Stimulated activated CD4-positive, alpha-beta T cell treated with anti-CD3 and anti-CD28 coated beads, Interleukin-1b, Interleukin-23, amount 100 ng/mL, for 1 hour (primary cell): Measurements from ENCODE around the gene COA4.
"Not testable (repeated sequence)": the region's sequence is repeated elsewhere in the genome, so short reads cannot be mapped to it uniquely, and the experiment has no call there.

Experiments
- DNase-seq, 2 donors: peaks; one replicate each; pipeline ENCODE4 v3.0.0-alpha.2; 2020; ENCODE audit warnings: low read depth in 2 of 2

Gene COA4

GRCh38 chr11:73876424-73877310 is at the start of gene COA4, which contains the start of gene PAAF1:
COA4 (minus strand) TSS chr11:73876846; CDS start chr11:73873378, 3,468 bp downstream.
PAAF1 (plus strand) TSS chr11:73876999; CDS start chr11:73877022, 23 bp downstream.
- peak; percentile 82 to 87 for DNase-seq

- no peak for DNase-seq
These were observed 44.5 kb upstream of the COA4 start for GRCh38 chr11:73921180-73921579.

GRCh38 chr11:73916435-73916834 is 39.8 kb upstream of the COA4 start:
- no peak for DNase-seq

- no peak for DNase-seq
These were observed 37.6 kb upstream of the COA4 start for GRCh38 chr11:73914284-73914683.

GRCh38 chr11:73913472-73913871 is 36.8 kb upstream of the COA4 start:
- DNase-seq: no peak

GRCh38 chr11:73912026-73912425 is 35.4 kb upstream of the COA4 start:
- DNase-seq: no peak

- DNase-seq: no peak
These were observed 30.5 kb upstream of the COA4 start for GRCh38 chr11:73907191-73907590.

- DNase-seq: no peak
These were observed 25.7 kb upstream of the COA4 start for GRCh38 chr11:73902303-73902702.

GRCh38 chr11:73894725-73895335 is 18.2 kb upstream of the COA4 start:
- no peak for DNase-seq

GRCh38 chr11:73893041-73893440 is 16.4 kb upstream of the COA4 start:
- DNase-seq: no peak

- DNase-seq: no peak
These were observed 12.9 kb upstream of the COA4 start for GRCh38 chr11:73889536-73889935.

GRCh38 chr11:73889019-73889418 is 12.4 kb upstream of the COA4 start:
- no peak for DNase-seq

- no peak for DNase-seq
These were observed 11.6 kb upstream of the COA4 start for GRCh38 chr11:73888244-73888643.

- DNase-seq: no peak
These were observed 7.2 kb upstream of the COA4 start for GRCh38 chr11:73883856-73884255.

GRCh38 chr11:73880449-73880848 is 3.8 kb upstream of the COA4 start:
- not testable (repeated sequence) for DNase-seq

GRCh38 chr11:73878771-73879170 is 2.1 kb upstream of the COA4 start:
- DNase-seq: no peak

- no peak for DNase-seq
These were observed 806 bp downstream of the COA4 start for GRCh38 chr11:73875840-73876239.

GRCh38 chr11:73875380-73875779 is 1.3 kb downstream of the COA4 start:
- no peak for DNase-seq

- DNase-seq: no peak
These were observed 3.8 kb downstream of the COA4 start for GRCh38 chr11:73872749-73873357.

GRCh38 chr11:73870261-73870660 is 6.4 kb downstream of the COA4 start:
- DNase-seq: no peak

GRCh38 chr11:73869332-73869949 is 7.2 kb downstream of the COA4 start:
- DNase-seq: no peak

- DNase-seq: no peak
These were observed 10.1 kb downstream of the COA4 start for GRCh38 chr11:73866586-73866996.
